H9 (cell line): ENCODE data around the gene ZNF177. TPM values are rescaled to one million over a fixed set of nuclear protein-coding genes. Genes with fewer than 3 reads are reported as not detected.

Experiments
- DNase-seq: peaks from one replicate; pipeline ENCODE4 v3.0.0-alpha.2; 2017
- H2AFZ ChIP-seq: one replicate; pipeline ENCODE4 v1.6.1; 2013; ENCODE audit warnings: mild to moderate bottlenecking, low read length, control low read depth, moderate library complexity
- H2AK5ac ChIP-seq: 2 replicates; pipeline ENCODE4 v1.6.1; 2013; ENCODE audit warnings: low read length, control low read depth, mixed read lengths; ENCODE audit not compliant: insufficient read length
- H2BK120ac ChIP-seq: one replicate; pipeline ENCODE4 v1.6.1; 2013; ENCODE audit warnings: low read depth, mild to moderate bottlenecking, low read length, control low read depth, inconsistent platforms; ENCODE audit not compliant: poor library complexity, severe bottlenecking
- H2BK12ac ChIP-seq: 2 replicates; pipeline ENCODE4 v1.6.1; 2013; ENCODE audit warnings: low read length, control low read depth, mixed read lengths, low read depth; ENCODE audit not compliant: insufficient read length
- H2BK15ac ChIP-seq: 2 replicates; pipeline ENCODE4 v1.6.1; 2013; ENCODE audit warnings: low read depth, low read length, control low read depth
- H2BK20ac ChIP-seq: one replicate; pipeline ENCODE4 v1.6.1; 2013; ENCODE audit warnings: low read depth, mild to moderate bottlenecking, low read length, control low read depth, inconsistent platforms; ENCODE audit not compliant: poor library complexity, severe bottlenecking
- H2BK5ac ChIP-seq: 2 replicates; pipeline ENCODE4 v1.6.1; 2013; ENCODE audit warnings: low read length, control low read depth, mixed read lengths; ENCODE audit not compliant: insufficient read length
- H3K14ac ChIP-seq: 2 replicates; pipeline ENCODE4 v1.6.1; 2013; ENCODE audit warnings: low read length, control low read depth; ENCODE audit not compliant: insufficient read depth
- H3K18ac ChIP-seq: 2 replicates; pipeline ENCODE4 v1.6.1; 2013; ENCODE audit warnings: low read depth, mild to moderate bottlenecking, mixed read lengths, low read length, control low read depth; ENCODE audit not compliant: insufficient read length
- H3K23ac ChIP-seq: 2 replicates; pipeline ENCODE4 v1.6.1; 2013; ENCODE audit warnings: low read length, control low read depth, mixed read lengths, low read depth; ENCODE audit not compliant: insufficient read length
- H3K23me2 ChIP-seq: 2 replicates; pipeline ENCODE4 v1.6.1; 2013; ENCODE audit warnings: low read depth, mild to moderate bottlenecking, mixed read lengths, low read length, control low read depth; ENCODE audit not compliant: insufficient read length, poor library complexity, severe bottlenecking
- H3K27ac ChIP-seq: 2 replicates; pipeline ENCODE4 v1.5.1; 2013; ENCODE audit warnings: low read length, control low read depth, mixed read lengths, low read depth; ENCODE audit not compliant: insufficient read length
- H3K27me3 ChIP-seq: 2 replicates; pipeline ENCODE4 v1.6.1; 2013; ENCODE audit warnings: low read length, control low read depth, inconsistent platforms; ENCODE audit not compliant: insufficient read depth
- H3K4ac ChIP-seq: 2 replicates; pipeline ENCODE4 v1.6.1; 2013; ENCODE audit warnings: low read depth, mild to moderate bottlenecking, control low read depth, inconsistent platforms, low read length, moderate library complexity
- H3K4me1 ChIP-seq: 2 replicates; pipeline ENCODE4 v1.6.1; 2013; ENCODE audit warnings: low read length, control low read depth, inconsistent platforms; ENCODE audit not compliant: insufficient read depth
- H3K4me2 ChIP-seq: 2 replicates; pipeline ENCODE4 v1.6.1; 2013; ENCODE audit warnings: low read length, control low read depth, mixed read lengths; ENCODE audit not compliant: insufficient read length, insufficient read depth
- H3K56ac ChIP-seq: 2 replicates; pipeline ENCODE4 v1.6.1; 2013; ENCODE audit warnings: low read depth, mild to moderate bottlenecking, mixed read lengths, low read length, control low read depth; ENCODE audit not compliant: insufficient read length
- H3K79me1 ChIP-seq: 2 replicates; pipeline ENCODE4 v1.6.1; 2013; ENCODE audit warnings: low read depth, mild to moderate bottlenecking, moderate library complexity, low read length, control low read depth, inconsistent platforms; ENCODE audit not compliant: insufficient read depth, poor library complexity, severe bottlenecking
- H3K79me2 ChIP-seq: 2 replicates; pipeline ENCODE4 v1.6.1; 2013; ENCODE audit warnings: low read length, control low read depth, inconsistent platforms; ENCODE audit not compliant: insufficient read depth
- H3K9ac ChIP-seq: 2 replicates; pipeline ENCODE4 v1.6.1; 2013; ENCODE audit warnings: low read length, control low read depth, mixed read lengths; ENCODE audit not compliant: insufficient read length; ENCODE audit errors: extremely low read depth
- H3K9me3 ChIP-seq: one replicate; pipeline ENCODE4 v1.6.1; 2013; ENCODE audit warnings: low read depth, low read length, inconsistent platforms; ENCODE audit not compliant: control insufficient read depth
- H3T11ph ChIP-seq: one replicate; pipeline ENCODE4 v1.6.1; 2013; ENCODE audit warnings: mild to moderate bottlenecking, low read length, control low read depth, inconsistent platforms
- H4K20me1 ChIP-seq: one replicate; pipeline ENCODE4 v1.6.1; 2013; ENCODE audit not compliant: control insufficient read depth, insufficient read length, insufficient read depth
- H4K5ac ChIP-seq: 2 replicates; pipeline ENCODE4 v1.6.1; 2013; ENCODE audit warnings: low read depth, mild to moderate bottlenecking, mixed read lengths, low read length, control low read depth; ENCODE audit not compliant: insufficient read length
- H4K8ac ChIP-seq: replicated peaks from 2 replicates; pipeline ENCODE4 v1.6.1; 2013; ENCODE audit warnings: low read length, control low read depth, mixed read lengths, low read depth; ENCODE audit not compliant: insufficient read length
- H4K91ac ChIP-seq: 2 replicates; pipeline ENCODE4 v1.6.1; 2013; ENCODE audit warnings: low read depth, mild to moderate bottlenecking, moderate library complexity, mixed read lengths, low read length, control low read depth; ENCODE audit not compliant: insufficient read length
- H3K27ac Mint-ChIP-seq, 3 experiments: 2 replicates in 2 of 3; 3 replicates in 1 of 3; pipeline ENCODE4 v1.8.0; 2020 to 2021; ENCODE audit warnings: mixed read lengths in 3 of 3, mild to moderate bottlenecking in 1 of 3, moderate library complexity in 1 of 3
- H3K27me3 Mint-ChIP-seq: 2 replicates; pipeline ENCODE4 v1.8.0; 2021; ENCODE audit warnings: low read depth, mild to moderate bottlenecking, moderate library complexity, mixed read lengths
- H3K36me3 Mint-ChIP-seq, 3 experiments: 2 replicates in 2 of 3; 3 replicates in 1 of 3; pipeline ENCODE4 v1.8.0; 2020 to 2021; ENCODE audit warnings: low read depth in 3 of 3, mixed read lengths in 3 of 3; ENCODE audit not compliant: insufficient read depth in 1 of 3
- H3K4me1 Mint-ChIP-seq, 2 experiments: 2 replicates each; pipeline ENCODE4 v1.8.0; 2020; ENCODE audit warnings: mixed read lengths in 2 of 2
- H3K4me3 Mint-ChIP-seq, 2 experiments: 2 replicates in 1 of 2; 3 replicates in 1 of 2; pipeline ENCODE4 v1.8.0; 2020 to 2021; ENCODE audit warnings: mild to moderate bottlenecking in 2 of 2, mixed read lengths in 2 of 2, moderate library complexity in 1 of 2
- H3K9me3 Mint-ChIP-seq, 2 experiments: 2 replicates in 1 of 2; 3 replicates in 1 of 2; pipeline ENCODE4 v1.8.0; 2020; ENCODE audit warnings: mild to moderate bottlenecking in 2 of 2, mixed read lengths in 2 of 2, moderate library complexity in 1 of 2
- WGBS: extraction: QIAGEN DNeasy Blood & Tissue Kit; methylation state at CpG from one replicate; pipeline ENCODE4 v1.1.7; 2013; ENCODE audit warnings: missing lambda C conversion rate, low lambda C conversion rate, mixed read lengths; ENCODE audit not compliant: insufficient read length; ENCODE audit errors: extremely low coverage; 5-methylcytosine and 5-hydroxymethylcytosine counted together
- total RNA-seq: library from RNA; stranded (reverse); gene quantifications from 2 replicates; pipeline ENCODE4 v1.2.1, GENCODE V29; 2021
- TF ChIP-seq, protein P1 (sequence below): fragments of 200-600 bp; sonication (generic); conservative IDR thresholded peaks from 3 replicates; pipeline ENCODE4 v1.8.0; 2021; ENCODE audit warnings: antibody characterized with exemption, mild to moderate bottlenecking

ZNF177 gene
- total RNA-seq, 1 experiment from 2014 or later: 5.7 TPM

DNA sequence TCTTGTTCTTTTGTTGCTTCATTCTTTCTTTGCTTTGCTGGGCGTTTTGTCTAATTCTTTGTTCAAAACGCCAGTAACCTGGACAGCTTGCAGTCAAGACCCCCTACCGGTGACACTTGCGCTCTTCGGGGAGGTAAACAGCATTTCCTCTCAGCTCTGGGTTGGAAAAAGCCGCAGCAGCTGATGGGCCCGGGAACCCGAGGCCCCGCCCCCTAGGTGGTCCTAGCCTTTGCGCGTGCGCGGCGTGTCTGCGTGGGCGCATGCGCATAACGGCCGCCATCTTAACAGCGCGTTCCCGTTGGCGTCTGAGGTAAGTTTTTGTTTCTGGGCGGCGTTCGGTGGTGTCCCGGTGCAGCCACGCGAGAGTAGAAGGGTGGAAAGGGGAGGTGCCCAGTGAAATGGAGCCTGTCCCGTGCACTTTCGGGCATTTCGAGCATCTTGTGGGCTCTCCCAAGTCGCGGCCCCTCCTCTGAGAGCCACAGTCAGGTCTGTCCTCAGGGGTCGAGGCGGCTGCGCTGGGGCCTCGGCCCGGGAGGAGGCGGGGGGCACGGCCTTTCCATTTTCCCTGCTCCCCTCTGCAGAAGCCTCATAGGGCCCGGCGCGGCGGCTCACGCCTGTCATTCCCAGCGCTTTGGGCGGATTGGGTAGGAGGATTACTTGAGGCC lies 38.8 kb upstream of the ZNF177 start, which contains the start of gene ZNF559:
Gene ZNF559, plus strand, starts transcription at position 261 of the 665 bp plus-strand sequence. CDS start 14,371 bp downstream, outside the sequence.
- peak within 1 kb of the TSS; percentile 96 to 97 (median 96) for H3K27ac Mint-ChIP-seq
- H4K5ac ChIP-seq: no peak within 1 kb of the TSS
- H2BK120ac ChIP-seq: no peak within 1 kb of the TSS
- no CpG with 5 or more reads among the region's 48 CpGs for WGBS
- H3K23ac ChIP-seq: no peak within 1 kb of the TSS
- no peaks in the 10 kb centered on the region for H3K9me3 ChIP-seq
- H3T11ph ChIP-seq: no peak within 1 kb of the TSS
- no peaks in the 10 kb centered on the region for H3K27me3 ChIP-seq
- H3K9ac ChIP-seq: peak within 1 kb of the TSS; percentile 64
- H3K4me3 Mint-ChIP-seq: peak within 1 kb of the TSS; percentile 84 to 88
- H2BK5ac ChIP-seq: no peak within 1 kb of the TSS
- peak within 1 kb of the TSS; percentile 63 for H3K27ac ChIP-seq
- TF ChIP-seq, protein P1, sequence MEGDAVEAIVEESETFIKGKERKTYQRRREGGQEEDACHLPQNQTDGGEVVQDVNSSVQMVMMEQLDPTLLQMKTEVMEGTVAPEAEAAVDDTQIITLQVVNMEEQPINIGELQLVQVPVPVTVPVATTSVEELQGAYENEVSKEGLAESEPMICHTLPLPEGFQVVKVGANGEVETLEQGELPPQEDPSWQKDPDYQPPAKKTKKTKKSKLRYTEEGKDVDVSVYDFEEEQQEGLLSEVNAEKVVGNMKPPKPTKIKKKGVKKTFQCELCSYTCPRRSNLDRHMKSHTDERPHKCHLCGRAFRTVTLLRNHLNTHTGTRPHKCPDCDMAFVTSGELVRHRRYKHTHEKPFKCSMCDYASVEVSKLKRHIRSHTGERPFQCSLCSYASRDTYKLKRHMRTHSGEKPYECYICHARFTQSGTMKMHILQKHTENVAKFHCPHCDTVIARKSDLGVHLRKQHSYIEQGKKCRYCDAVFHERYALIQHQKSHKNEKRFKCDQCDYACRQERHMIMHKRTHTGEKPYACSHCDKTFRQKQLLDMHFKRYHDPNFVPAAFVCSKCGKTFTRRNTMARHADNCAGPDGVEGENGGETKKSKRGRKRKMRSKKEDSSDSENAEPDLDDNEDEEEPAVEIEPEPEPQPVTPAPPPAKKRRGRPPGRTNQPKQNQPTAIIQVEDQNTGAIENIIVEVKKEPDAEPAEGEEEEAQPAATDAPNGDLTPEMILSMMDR: peak; percentile 59; the same call in 2 of the 3 replicates
- H3K27me3 Mint-ChIP-seq: peaks cover 2% of the 10 kb centered on the region
- H2AK5ac ChIP-seq: no peak within 1 kb of the TSS
- DNase-seq: peak; percentile 95
- H3K4me1 Mint-ChIP-seq: peaks cover 5 to 10% of the 10 kb centered on the region in 2 experiments; a peak in 3 of 4 replicates
- H4K8ac ChIP-seq: no peak within 1 kb of the TSS
- H3K36me3 Mint-ChIP-seq: peaks cover 46 to 54% (median 53%) of the 10 kb centered on the region in 3 experiments
- no peaks in the 10 kb centered on the region; the same call in 1 of the 2 replicates for H3K79me2 ChIP-seq
- no peak within 1 kb of the TSS for H3K4ac ChIP-seq
- H3K18ac ChIP-seq: peak within 1 kb of the TSS; percentile 62
- peak within 1 kb of the TSS; percentile 83 for H3K4me2 ChIP-seq
- H3K79me1 ChIP-seq: peaks cover 4% of the 10 kb centered on the region
- H2BK15ac ChIP-seq: no peak within 1 kb of the TSS
- peaks cover 65 to 72% of the 10 kb centered on the region in 2 experiments for H3K9me3 Mint-ChIP-seq
- no peak within 1 kb of the TSS for H2BK12ac ChIP-seq
- no peak within 1 kb of the TSS for H3K56ac ChIP-seq
- H3K14ac ChIP-seq: peak within 1 kb of the TSS; percentile 85; the same call in 1 of the 2 replicates
- H3K4me1 ChIP-seq: no peaks in the 10 kb centered on the region
- H4K91ac ChIP-seq: no peak within 1 kb of the TSS
- H3K23me2 ChIP-seq: peaks cover 3% of the 10 kb centered on the region
- H2BK20ac ChIP-seq: no peak within 1 kb of the TSS
- H2AFZ ChIP-seq: peak within 1 kb of the TSS; percentile 82
- H4K20me1 ChIP-seq: no peaks in the 10 kb centered on the region
